Measurements from ENCODE around the gene PLEKHG4B. TPM values are rescaled to one million over a fixed set of nuclear protein-coding genes. Genes with fewer than 3 reads are reported as not detected.

The PLEKHG4B gene
- total RNA-seq, 1 donor from 2014 or later: 49.4 TPM

DNA sequence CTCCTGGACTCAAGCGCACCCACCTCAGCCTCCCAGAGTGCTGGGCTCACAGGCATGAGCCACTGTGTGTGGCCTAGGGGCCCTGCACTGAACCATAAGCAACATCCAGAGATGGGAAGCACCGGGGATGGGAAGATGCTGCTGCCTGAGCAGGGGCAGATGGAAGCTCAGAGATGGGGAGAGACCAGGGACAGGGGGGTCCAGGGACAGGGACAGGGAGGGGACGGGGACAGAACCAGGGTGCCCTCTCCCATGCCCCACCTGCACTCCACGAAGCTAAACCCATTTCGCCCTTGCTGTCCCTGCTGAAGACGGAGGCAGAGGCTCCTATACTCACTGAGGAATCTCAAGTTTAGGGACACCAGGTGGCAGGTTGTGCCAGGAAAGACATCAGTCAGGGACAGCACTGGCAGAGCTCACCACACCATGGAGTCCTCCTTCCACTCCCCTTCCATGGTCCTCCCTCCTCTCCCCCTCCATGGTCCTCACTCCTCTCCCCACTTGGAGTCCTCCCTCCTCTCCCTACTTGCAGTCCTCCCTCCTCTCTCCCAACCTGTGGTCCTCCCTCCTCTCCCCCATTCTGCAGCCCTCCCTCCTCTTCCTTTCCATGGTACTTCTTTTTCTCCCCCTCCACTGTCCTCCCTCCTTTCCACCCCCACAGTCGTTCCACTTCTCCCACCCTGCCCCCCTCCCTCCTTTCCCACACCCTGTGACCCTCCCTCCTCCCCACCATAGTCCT, 53.8 kb downstream of the PLEKHG4B start:
- DNase-seq: no peak
- TF ChIP-seq, protein P1, sequence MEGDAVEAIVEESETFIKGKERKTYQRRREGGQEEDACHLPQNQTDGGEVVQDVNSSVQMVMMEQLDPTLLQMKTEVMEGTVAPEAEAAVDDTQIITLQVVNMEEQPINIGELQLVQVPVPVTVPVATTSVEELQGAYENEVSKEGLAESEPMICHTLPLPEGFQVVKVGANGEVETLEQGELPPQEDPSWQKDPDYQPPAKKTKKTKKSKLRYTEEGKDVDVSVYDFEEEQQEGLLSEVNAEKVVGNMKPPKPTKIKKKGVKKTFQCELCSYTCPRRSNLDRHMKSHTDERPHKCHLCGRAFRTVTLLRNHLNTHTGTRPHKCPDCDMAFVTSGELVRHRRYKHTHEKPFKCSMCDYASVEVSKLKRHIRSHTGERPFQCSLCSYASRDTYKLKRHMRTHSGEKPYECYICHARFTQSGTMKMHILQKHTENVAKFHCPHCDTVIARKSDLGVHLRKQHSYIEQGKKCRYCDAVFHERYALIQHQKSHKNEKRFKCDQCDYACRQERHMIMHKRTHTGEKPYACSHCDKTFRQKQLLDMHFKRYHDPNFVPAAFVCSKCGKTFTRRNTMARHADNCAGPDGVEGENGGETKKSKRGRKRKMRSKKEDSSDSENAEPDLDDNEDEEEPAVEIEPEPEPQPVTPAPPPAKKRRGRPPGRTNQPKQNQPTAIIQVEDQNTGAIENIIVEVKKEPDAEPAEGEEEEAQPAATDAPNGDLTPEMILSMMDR (IDR thresholded peaks at IDR 0.05; ENCODE audit: partially characterized antibody, unreplicated experiment): no peak
- H3K27ac Mint-ChIP-seq (ENCODE audit: unreplicated experiment): no peak overlapping the region
- H3K4me3 Mint-ChIP-seq (ENCODE audit: unreplicated experiment): no peak overlapping the region
- H3K9me3 Mint-ChIP-seq (ENCODE audit: unreplicated experiment): peaks cover 29% of the 10 kb centered on the region
- H3K4me1 Mint-ChIP-seq (ENCODE audit: low read depth, unreplicated experiment): no peaks in the 10 kb centered on the region
- peaks cover 12% of the 10 kb centered on the region for H3K27me3 Mint-ChIP-seq (ENCODE audit: unreplicated experiment)
- H3K36me3 Mint-ChIP-seq (ENCODE audit: unreplicated experiment): peaks cover 33% of the 10 kb centered on the region

DNA sequence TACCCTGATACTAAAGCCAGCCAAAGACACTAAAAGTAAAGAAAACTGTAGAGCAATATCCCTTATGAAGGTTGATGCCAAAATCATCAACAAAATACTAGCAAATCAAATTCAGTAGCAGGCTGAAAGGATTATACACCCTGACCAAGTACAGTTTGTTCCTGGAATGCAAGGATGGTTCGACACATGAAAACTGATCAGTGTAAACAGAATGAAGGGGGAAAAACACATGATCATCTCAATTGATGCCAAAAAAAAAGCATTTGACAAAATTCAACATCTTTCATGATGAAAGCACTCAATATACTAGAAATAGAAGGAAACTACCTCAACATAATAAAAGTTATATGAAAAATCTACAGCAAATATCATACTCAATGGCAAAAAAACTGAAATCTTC, 55.8 kb downstream of the PLEKHG4B start:
- TF ChIP-seq, protein P1 (IDR thresholded peaks at IDR 0.05; ENCODE audit: partially characterized antibody, unreplicated experiment): no peak
- DNase-seq: no peak
- Mint-ChIP-seq H3K4me3 (ENCODE audit: unreplicated experiment) (no peak overlapping the region), H3K36me3 (ENCODE audit: unreplicated experiment) (peaks cover 25% of the 10 kb centered on the region), H3K27me3 (ENCODE audit: unreplicated experiment) (peaks cover 5% of the 10 kb centered on the region), H3K27ac (ENCODE audit: unreplicated experiment) (no peak overlapping the region), H3K9me3 (ENCODE audit: unreplicated experiment) (peaks cover 22% of the 10 kb centered on the region), H3K4me1 (ENCODE audit: low read depth, unreplicated experiment) (no peaks in the 10 kb centered on the region)

- TF ChIP-seq, protein P1 (IDR thresholded peaks at IDR 0.05; ENCODE audit: partially characterized antibody, unreplicated experiment): no peak
- peaks cover 11% of the 10 kb centered on the region for H3K4me1 Mint-ChIP-seq (ENCODE audit: low read depth, unreplicated experiment)
- DNase-seq: no peak
- peaks cover 1% of the 10 kb centered on the region for H3K27me3 Mint-ChIP-seq (ENCODE audit: unreplicated experiment)
- H3K36me3 Mint-ChIP-seq (ENCODE audit: unreplicated experiment): peaks cover 27% of the 10 kb centered on the region
- no peak overlapping the region for H3K4me3 Mint-ChIP-seq (ENCODE audit: unreplicated experiment)
- no peak overlapping the region for H3K27ac Mint-ChIP-seq (ENCODE audit: unreplicated experiment)
- H3K9me3 Mint-ChIP-seq (ENCODE audit: unreplicated experiment): peaks cover 19% of the 10 kb centered on the region
Measured at GRCh38 chr5:149745-150485, 57.9 kb downstream of the PLEKHG4B start.

GRCh38 chr5:150746-151145, 58.8 kb downstream of the PLEKHG4B start:
- no peak for DNase-seq
- Mint-ChIP-seq H3K4me1 (ENCODE audit: low read depth, unreplicated experiment) (peaks cover 15% of the 10 kb centered on the region), H3K27ac (ENCODE audit: unreplicated experiment) (no peak overlapping the region), H3K4me3 (ENCODE audit: unreplicated experiment) (no peak overlapping the region), H3K36me3 (ENCODE audit: unreplicated experiment) (peaks cover 33% of the 10 kb centered on the region), H3K9me3 (ENCODE audit: unreplicated experiment) (peaks cover 21% of the 10 kb centered on the region), H3K27me3 (ENCODE audit: unreplicated experiment) (peaks cover 1% of the 10 kb centered on the region)
- TF ChIP-seq, protein P1 (IDR thresholded peaks at IDR 0.05; ENCODE audit: partially characterized antibody, unreplicated experiment): no peak

DNA sequence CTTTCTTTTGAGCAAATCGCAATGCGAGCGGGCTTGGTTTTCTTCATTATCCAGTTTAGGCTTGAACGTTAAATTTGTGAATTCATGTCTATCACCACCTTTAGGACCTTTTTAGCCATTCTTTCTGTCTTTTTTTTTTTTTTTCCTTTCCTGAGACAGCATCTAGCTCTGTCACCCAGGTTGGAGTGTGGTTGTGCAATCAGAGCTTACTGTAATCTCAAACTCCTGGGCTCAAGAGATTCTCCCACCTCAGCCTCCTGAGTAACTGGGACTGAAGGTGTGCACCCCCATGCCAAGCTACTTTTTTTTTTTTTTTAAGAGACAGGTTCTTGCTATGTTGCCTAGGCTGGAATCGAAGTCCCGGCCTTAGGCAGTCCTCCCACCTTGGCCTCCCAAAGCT, 60.1 kb downstream of the PLEKHG4B start:
- Mint-ChIP-seq H3K4me1 (ENCODE audit: low read depth, unreplicated experiment) (peaks cover 15% of the 10 kb centered on the region), H3K27me3 (ENCODE audit: unreplicated experiment) (peaks cover 3% of the 10 kb centered on the region), H3K27ac (ENCODE audit: unreplicated experiment) (no peak overlapping the region), H3K36me3 (ENCODE audit: unreplicated experiment) (peaks cover 31% of the 10 kb centered on the region), H3K9me3 (ENCODE audit: unreplicated experiment) (peaks cover 17% of the 10 kb centered on the region), H3K4me3 (ENCODE audit: unreplicated experiment) (no peak overlapping the region)
- TF ChIP-seq, protein P1 (IDR thresholded peaks at IDR 0.05; ENCODE audit: partially characterized antibody, unreplicated experiment): no peak
- no peak for DNase-seq

Measured in glutamatergic neuron (in vitro differentiated cells).